Neuronal stem cell (in vitro differentiated cells): ENCODE results near the gene CDH23.

Experiments
- DNase-seq: peaks from one replicate; pipeline ENCODE4 v3.0.0-alpha.2; 2013; ENCODE audit warnings: low spot score
- H2AFZ ChIP-seq: one replicate; pipeline ENCODE4 v1.6.1; 2013; ENCODE audit warnings: mild to moderate bottlenecking, low read length, inconsistent platforms
- H2AK5ac ChIP-seq: 2 replicates; pipeline ENCODE4 v1.6.1; 2013; ENCODE audit warnings: low read depth, mild to moderate bottlenecking, inconsistent platforms, low read length, moderate library complexity, mixed read lengths
- H2BK120ac ChIP-seq: 2 replicates; pipeline ENCODE4 v1.6.1; 2013; ENCODE audit warnings: low read depth, mild to moderate bottlenecking, inconsistent platforms, low read length, moderate library complexity, mixed read lengths
- H2BK12ac ChIP-seq: one replicate; pipeline ENCODE4 v1.6.1; 2013; ENCODE audit warnings: low read length, inconsistent platforms
- H2BK15ac ChIP-seq: 2 replicates; pipeline ENCODE4 v1.6.1; 2013; ENCODE audit warnings: mild to moderate bottlenecking, low read length, inconsistent platforms, mixed read lengths
- H2BK5ac ChIP-seq: one replicate; pipeline ENCODE4 v1.6.1; 2013; ENCODE audit warnings: inconsistent platforms, mild to moderate bottlenecking, low read length, moderate library complexity
- H3K14ac ChIP-seq: one replicate; pipeline ENCODE4 v1.6.1; 2013; ENCODE audit warnings: low read length, inconsistent platforms
- H3K18ac ChIP-seq: 2 replicates; pipeline ENCODE4 v1.6.1; 2013; ENCODE audit warnings: low read length, inconsistent platforms
- H3K23ac ChIP-seq: 2 replicates; pipeline ENCODE4 v1.6.1; 2013; ENCODE audit warnings: low read depth, mild to moderate bottlenecking, mixed read lengths, low read length, inconsistent platforms; ENCODE audit not compliant: poor library complexity
- H3K27ac ChIP-seq: replicated peaks from 3 replicates; pipeline ENCODE4 v1.5.1; 2013; ENCODE audit warnings: low read length, inconsistent platforms
- H3K27me3 ChIP-seq, 3 experiments: 2 replicates each; pipeline ENCODE4 v1.6.1; 2013; ENCODE audit warnings: low read length in 3 of 3, mild to moderate bottlenecking in 2 of 3, inconsistent platforms in 1 of 3, low read depth in 1 of 3, mixed read lengths in 1 of 3, moderate library complexity in 1 of 3; ENCODE audit not compliant: control insufficient read depth in 3 of 3, insufficient read depth in 3 of 3
- H3K36me3 ChIP-seq, 2 donors: replicated peaks in 1 of 2; 2 replicates each; pipeline ENCODE4 v1.6.1; 2013; ENCODE audit warnings: low read length in 2 of 2; ENCODE audit not compliant: control insufficient read depth in 2 of 2, insufficient read depth in 2 of 2
- H3K4ac ChIP-seq: 2 replicates; pipeline ENCODE4 v1.6.1; 2013; ENCODE audit warnings: inconsistent platforms, mild to moderate bottlenecking, low read length, moderate library complexity
- H3K4me1 ChIP-seq, 2 donors: 1 replicate in 1 of 2; 2 replicates in 1 of 2; pipeline ENCODE4 v1.6.1; 2013; ENCODE audit warnings: low read length in 2 of 2, low read depth in 1 of 2; ENCODE audit not compliant: control insufficient read depth in 2 of 2, insufficient read depth in 1 of 2
- H3K4me2 ChIP-seq: one replicate; pipeline ENCODE4 v1.6.1; 2013; ENCODE audit warnings: mild to moderate bottlenecking, low read length, inconsistent platforms; ENCODE audit not compliant: insufficient read depth, poor library complexity, severe bottlenecking
- H3K4me3 ChIP-seq, 2 donors: 2 replicates each; pipeline ENCODE4 v1.5.1; 2013; ENCODE audit warnings: low read length in 2 of 2, mild to moderate bottlenecking in 2 of 2, inconsistent platforms in 1 of 2, moderate library complexity in 1 of 2
- H3K79me1 ChIP-seq: one replicate; pipeline ENCODE4 v1.6.1; 2013; ENCODE audit warnings: low read depth, mild to moderate bottlenecking, inconsistent platforms, low read length, moderate library complexity
- H3K9ac ChIP-seq: one replicate; pipeline ENCODE4 v1.6.1; 2013; ENCODE audit warnings: mild to moderate bottlenecking, low read depth, low read length, inconsistent platforms; ENCODE audit not compliant: poor library complexity
- H3K9me3 ChIP-seq, 2 donors: replicated peaks in 1 of 2; 2 replicates each; pipeline versions ENCODE3 to v1.6.1; 2013; ENCODE audit warnings: low read length in 2 of 2, mild to moderate bottlenecking in 2 of 2, inconsistent platforms in 1 of 2, low read depth in 1 of 2, mixed read lengths in 1 of 2, moderate library complexity in 1 of 2; ENCODE audit not compliant: control insufficient read depth in 2 of 2, insufficient read depth in 1 of 2
- H4K8ac ChIP-seq: one replicate; pipeline ENCODE4 v1.6.1; 2013; ENCODE audit warnings: low read depth, mild to moderate bottlenecking, inconsistent platforms, low read length, moderate library complexity
- H4K91ac ChIP-seq: one replicate; pipeline ENCODE4 v1.6.1; 2013; ENCODE audit warnings: low read length, low read depth, mild to moderate bottlenecking, inconsistent platforms; ENCODE audit not compliant: poor library complexity
- WGBS, 2 donors: extraction: QIAGEN DNeasy Blood & Tissue Kit; methylation state at CpG; one replicate each; pipeline ENCODE4 v1.1.7; 2013; ENCODE audit warnings: missing lambda C conversion rate in 2 of 2, mixed read lengths in 1 of 2; ENCODE audit not compliant: insufficient read length in 2 of 2, insufficient replicate concordance in 1 of 2; ENCODE audit errors: extremely low coverage in 2 of 2; 5-methylcytosine and 5-hydroxymethylcytosine counted together

Gene CDH23

GRCh38 chr10:71429929-71430328 lies 33.2 kb downstream of the CDH23 start:
- Histone ChIP-seq H3K14ac (peak overlapping the region; percentile 92), H3K27me3 (no peaks in the 10 kb centered on the region), H3K23ac (peak overlapping the region; percentile 78), H3K79me1 (no peaks in the 10 kb centered on the region), H2BK15ac (peak overlapping the region; percentile 34), H3K9ac (no peak overlapping the region), H2AK5ac (no peak overlapping the region), H3K4ac (peak overlapping the region; percentile 67), H2AFZ (no peak overlapping the region), H3K9me3 (no peaks in the 10 kb centered on the region), H3K4me3 (no peak overlapping the region), H3K4me1 (peaks cover 4 to 8% of the 10 kb centered on the region in 2 donors), H2BK12ac (peak overlapping the region; percentile 87), H2BK120ac (peak overlapping the region; percentile 13), H4K8ac (no peak overlapping the region), H3K27ac (no peak overlapping the region), H4K91ac (no peak overlapping the region), H2BK5ac (no peak overlapping the region), H3K18ac (peak overlapping the region; percentile 82), H3K36me3 (no peaks in the 10 kb centered on the region), H3K4me2 (no peak overlapping the region)
- WGBS, 2 donors, result no CpG with 5 or more reads among the region's 2 CpGs
- no peak for DNase-seq

GRCh38 chr10:71431239-71432100 lies 34.8 kb downstream of the CDH23 start:
- H3K4me2 ChIP-seq, result no peak overlapping the region
- H3K79me1 ChIP-seq, result no peaks in the 10 kb centered on the region

GRCh38 chr10:71432101-71432905 lies 35.6 kb downstream of the CDH23 start:
- no peak overlapping the region for H2BK15ac ChIP-seq
- no peak overlapping the region for H3K4ac ChIP-seq
- no peak overlapping the region for H3K27ac ChIP-seq
- H3K18ac ChIP-seq, result no peak overlapping the region
- H2BK120ac ChIP-seq, result no peak overlapping the region
- no peaks in the 10 kb centered on the region for H3K79me1 ChIP-seq
- H3K9me3 ChIP-seq, result no peaks in the 10 kb centered on the region
- no peak overlapping the region for H2BK12ac ChIP-seq
- no peak overlapping the region for H2BK5ac ChIP-seq
- peak overlapping the region in 1 of 2 donors; percentile 50 for H3K4me3 ChIP-seq
- H3K9ac ChIP-seq, result no peak overlapping the region
- H2AK5ac ChIP-seq, result no peak overlapping the region
- no peak overlapping the region for H3K4me2 ChIP-seq
- H3K14ac ChIP-seq, result no peak overlapping the region
- no peak overlapping the region for H4K91ac ChIP-seq
- no peak overlapping the region for H3K23ac ChIP-seq
- no peaks in the 10 kb centered on the region for H3K36me3 ChIP-seq
- 100% methylated on average over 1 to 2 of the region's 15 CpGs for WGBS, 2 donors
- DNase-seq, result no peak
- no peak overlapping the region for H4K8ac ChIP-seq
- no peak overlapping the region for H2AFZ ChIP-seq
- H3K4me1 ChIP-seq, result peaks cover 4% of the 10 kb centered on the region in 2 donors
- no peaks in the 10 kb centered on the region for H3K27me3 ChIP-seq

More at GRCh38 chr10:71431239-71432100, 34.8 kb downstream of the CDH23 start:
- whole genome bisulfite sequencing, 2 donors, result no CpG with 5 or more reads among the region's 16 CpGs
- H2BK12ac ChIP-seq, result no peak overlapping the region
- DNase-seq, result no peak
- no peak overlapping the region for H3K9ac ChIP-seq
- H3K18ac ChIP-seq, result peak overlapping the region; percentile 41
- H3K4ac ChIP-seq, result no peak overlapping the region
- no peak overlapping the region for H3K23ac ChIP-seq
- no peak overlapping the region for H3K27ac ChIP-seq
- no peak overlapping the region for H4K8ac ChIP-seq
- no peak overlapping the region for H2BK15ac ChIP-seq
- H3K14ac ChIP-seq, result peak overlapping the region; percentile 60
- H4K91ac ChIP-seq, result no peak overlapping the region
- H3K9me3 ChIP-seq, result no peaks in the 10 kb centered on the region
- H3K27me3 ChIP-seq, result no peaks in the 10 kb centered on the region
- H3K4me1 ChIP-seq, result peaks cover 4% of the 10 kb centered on the region in 2 donors
- H2AK5ac ChIP-seq, result peak overlapping the region; percentile 8
- no peak overlapping the region for H2AFZ ChIP-seq
- H3K4me3 ChIP-seq, result no peak overlapping the region
- H3K36me3 ChIP-seq, result no peaks in the 10 kb centered on the region
- peak overlapping the region; percentile 20 for H2BK5ac ChIP-seq
- H2BK120ac ChIP-seq, result no peak overlapping the region
